Colonic mucosa (tissue), 4 donors: Measurements from ENCODE around the gene FTL. TPM values are rescaled to one million over a fixed set of nuclear protein-coding genes. Genes with fewer than 3 reads are reported as not detected.

Experiments
- DNase-seq: peaks from one replicate; pipeline ENCODE4 v3.0.0-alpha.2; 2020
- H3K27ac ChIP-seq: fragments of 200-600 bp; one replicate; pipeline ENCODE4 v1.8.0; 2021
- H3K27me3 ChIP-seq: fragments of 200-600 bp; one replicate; pipeline ENCODE4 v1.8.0; 2021
- H3K36me3 ChIP-seq: fragments of 200-600 bp; one replicate; pipeline ENCODE4 v1.8.0; 2021
- H3K4me1 ChIP-seq: fragments of 200-600 bp; one replicate; pipeline ENCODE4 v1.8.0; 2021; ENCODE audit warnings: mild to moderate bottlenecking
- H3K4me3 ChIP-seq: fragments of 200-600 bp; one replicate; pipeline ENCODE4 v1.8.0; 2021
- H3K9ac ChIP-seq, 2 donors: one replicate each; pipeline ENCODE4 v1.7.0; 2013; ENCODE audit warnings: control low read depth in 2 of 2, low read depth in 2 of 2, low read length in 2 of 2
- H3K9me3 ChIP-seq: fragments of 200-600 bp; one replicate; pipeline ENCODE4 v1.8.0; 2021
- intact Hi-C: fragments of 100-400 bp; cut with DNase I; formaldehyde crosslinking; loops from one replicate; pipeline ENCODE4 v1.14.1; 2022
- total RNA-seq, 2 donors: library from RNA; stranded (reverse); fragmentation: NEBNext Ultra II Directional in 1 of 2; extraction: Animal tissue kit (Norgen Biotek cat#: 25700) in 1 of 2; gene quantifications; one replicate each; pipeline ENCODE4 v1.2.1, GENCODE V29; 2021
- TF ChIP-seq, protein P1 (sequence below): fragments of 200-600 bp; IDR thresholded peaks from one replicate; pipeline ENCODE4 v1.8.0; 2022; ENCODE audit warnings: antibody characterized with exemption, mild to moderate bottlenecking
- donor health status: healthy.
- donor health status: DM: no; HTN: no; CAD: no.
- donor health status: DM: no; HTN: no; CAD: no.

The FTL gene
- total RNA-seq, 2 donors from 2014 or later, result 1,463 to 1,600 TPM

DNA sequence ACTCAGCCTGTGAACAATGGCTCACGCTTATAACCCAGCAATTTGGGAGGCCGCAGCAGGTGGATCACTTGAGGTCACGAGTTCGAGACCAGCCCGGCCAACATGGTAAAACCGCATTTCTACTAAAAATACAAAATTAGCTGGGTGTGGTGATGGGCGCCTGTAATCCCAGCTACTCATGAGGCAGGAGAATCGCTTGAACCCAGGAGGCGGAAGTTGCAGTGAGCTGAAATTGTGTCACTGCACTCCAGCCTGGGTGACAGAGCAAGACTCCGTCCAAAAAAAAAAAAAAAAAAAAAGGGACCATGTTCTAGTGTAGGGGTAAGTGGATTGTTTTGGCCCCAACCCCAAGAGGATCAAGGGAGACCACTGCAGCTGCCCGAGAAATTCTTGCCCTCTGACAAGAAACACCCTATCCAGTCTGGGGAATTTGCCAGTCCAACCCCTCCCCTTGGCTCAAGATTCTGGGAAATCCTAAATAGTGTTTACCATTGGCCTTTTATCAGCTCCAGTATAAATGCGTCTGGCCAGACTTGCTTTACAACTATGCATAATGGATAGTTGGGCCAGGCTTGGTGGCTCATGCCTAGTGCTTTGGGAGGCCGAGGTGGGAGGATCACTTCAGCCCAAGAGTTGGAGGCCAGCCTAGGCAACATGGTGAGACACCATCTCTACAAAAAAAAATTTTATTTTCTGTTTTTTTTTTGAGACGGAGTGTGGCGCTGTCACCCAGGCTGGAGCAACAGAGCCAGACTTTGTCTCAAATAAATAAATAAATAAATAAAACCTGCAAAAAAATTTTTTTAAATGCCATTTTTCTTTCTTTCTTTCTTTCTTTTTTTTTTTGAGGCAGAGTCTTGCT, 36.7 kb upstream of the FTL start:
- Histone ChIP-seq H3K4me3 (no peak overlapping the region), H3K27ac (no peak overlapping the region), H3K36me3 (no peaks in the 10 kb centered on the region), H3K9ac (no peak overlapping the region), H3K9me3 (no peaks in the 10 kb centered on the region), H3K27me3 (no peaks in the 10 kb centered on the region), H3K4me1 (no peaks in the 10 kb centered on the region)
- intact Hi-C loops, result no loop called here
- DNase-seq, result peak; percentile 51
- TF ChIP-seq, protein P1, sequence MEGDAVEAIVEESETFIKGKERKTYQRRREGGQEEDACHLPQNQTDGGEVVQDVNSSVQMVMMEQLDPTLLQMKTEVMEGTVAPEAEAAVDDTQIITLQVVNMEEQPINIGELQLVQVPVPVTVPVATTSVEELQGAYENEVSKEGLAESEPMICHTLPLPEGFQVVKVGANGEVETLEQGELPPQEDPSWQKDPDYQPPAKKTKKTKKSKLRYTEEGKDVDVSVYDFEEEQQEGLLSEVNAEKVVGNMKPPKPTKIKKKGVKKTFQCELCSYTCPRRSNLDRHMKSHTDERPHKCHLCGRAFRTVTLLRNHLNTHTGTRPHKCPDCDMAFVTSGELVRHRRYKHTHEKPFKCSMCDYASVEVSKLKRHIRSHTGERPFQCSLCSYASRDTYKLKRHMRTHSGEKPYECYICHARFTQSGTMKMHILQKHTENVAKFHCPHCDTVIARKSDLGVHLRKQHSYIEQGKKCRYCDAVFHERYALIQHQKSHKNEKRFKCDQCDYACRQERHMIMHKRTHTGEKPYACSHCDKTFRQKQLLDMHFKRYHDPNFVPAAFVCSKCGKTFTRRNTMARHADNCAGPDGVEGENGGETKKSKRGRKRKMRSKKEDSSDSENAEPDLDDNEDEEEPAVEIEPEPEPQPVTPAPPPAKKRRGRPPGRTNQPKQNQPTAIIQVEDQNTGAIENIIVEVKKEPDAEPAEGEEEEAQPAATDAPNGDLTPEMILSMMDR, result no peak

DNA sequence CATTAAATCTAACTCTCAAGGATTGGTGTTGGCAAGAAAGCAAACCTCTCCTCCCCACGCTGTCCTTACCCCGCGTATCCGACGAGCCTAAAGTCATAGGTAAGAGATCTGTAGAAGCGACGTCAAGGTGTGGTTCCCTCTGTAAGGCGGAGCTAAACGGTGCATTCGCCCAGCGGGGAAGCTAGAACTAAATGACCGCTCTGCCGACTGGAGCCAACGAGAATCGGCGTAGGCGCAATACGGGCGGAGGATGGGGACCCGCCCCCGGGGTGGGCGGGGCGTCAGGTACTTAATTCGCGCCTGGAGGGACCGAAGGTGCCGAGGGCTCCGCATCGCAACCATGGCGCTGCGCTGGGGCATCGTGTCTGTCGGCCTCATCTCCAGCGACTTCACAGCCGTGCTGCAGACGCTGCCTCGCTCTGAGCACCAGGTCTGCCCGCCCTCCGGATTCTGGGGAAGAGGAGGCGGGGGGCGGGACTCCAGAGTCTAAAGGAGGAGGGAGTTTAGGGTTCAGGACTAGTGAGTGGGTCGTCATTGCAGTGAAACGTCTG, 31.7 kb upstream of the FTL start, which contains the start of gene DHDH:
Gene DHDH, plus strand, starts transcription at position 318 of the 551 bp plus-strand sequence. Its CDS starts 23 bp downstream, at position 341.
- Histone ChIP-seq H3K9me3 (no peaks in the 10 kb centered on the region), H3K4me3 (peak within 1 kb of the TSS; percentile 27), H3K27ac (no peak within 1 kb of the TSS), H3K27me3 (no peaks in the 10 kb centered on the region), H3K9ac (peak within 1 kb of the TSS in 1 of 2 donors; percentile 49), H3K4me1 (no peaks in the 10 kb centered on the region), H3K36me3 (no peaks in the 10 kb centered on the region)
- DNase-seq, result peak; percentile 91
- intact Hi-C loops, result no loop called here
- TF ChIP-seq, protein P1, result no peak

- TF ChIP-seq, protein P1, result no peak
- H3K4me3 ChIP-seq, result no peak overlapping the region
- no peak overlapping the region for H3K9ac ChIP-seq
- H3K36me3 ChIP-seq, result no peaks in the 10 kb centered on the region
- no peaks in the 10 kb centered on the region for H3K4me1 ChIP-seq
- H3K9me3 ChIP-seq, result no peaks in the 10 kb centered on the region
- H3K27ac ChIP-seq, result no peak overlapping the region
- no peaks in the 10 kb centered on the region for H3K27me3 ChIP-seq
- DNase-seq, result no peak
- intact Hi-C loops, result no loop called here
These were observed 30.3 kb upstream of the FTL start for GRCh38 chr19:48934837-48935236.

GRCh38 chr19:48935864-48936263, 29.2 kb upstream of the FTL start:
- H3K4me1 ChIP-seq, result no peaks in the 10 kb centered on the region
- no peaks in the 10 kb centered on the region for H3K9me3 ChIP-seq
- H3K36me3 ChIP-seq, result no peaks in the 10 kb centered on the region
- no peak overlapping the region for H3K27ac ChIP-seq
- no peaks in the 10 kb centered on the region for H3K27me3 ChIP-seq
- TF ChIP-seq, protein P1, result no peak
- no peak overlapping the region for H3K9ac ChIP-seq
- DNase-seq, result no peak
- intact Hi-C loops, result no loop called here
- H3K4me3 ChIP-seq, result no peak overlapping the region

DNA sequence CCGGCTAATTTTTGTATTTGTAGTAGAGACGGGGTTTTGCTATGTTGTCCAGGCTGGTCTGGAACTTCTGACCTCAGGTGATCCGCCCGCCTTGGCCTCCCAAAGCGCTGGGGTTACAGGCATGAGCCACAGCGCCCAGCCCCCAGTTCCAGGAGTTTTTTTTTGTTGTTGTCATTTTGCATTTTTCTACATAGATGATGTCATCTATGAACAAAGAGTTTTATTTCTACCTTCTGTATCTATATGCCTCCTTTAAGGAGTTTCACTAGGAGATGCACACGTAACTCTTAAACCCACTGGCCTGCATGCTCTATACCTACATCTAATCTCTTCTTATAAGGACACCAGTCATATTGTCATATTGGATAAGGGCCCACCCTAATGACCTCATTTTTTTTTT, 26.9 kb upstream of the FTL start:
- H3K27me3 ChIP-seq, result no peaks in the 10 kb centered on the region
- H3K4me3 ChIP-seq, result no peak overlapping the region
- no peak overlapping the region for H3K9ac ChIP-seq
- no peaks in the 10 kb centered on the region for H3K36me3 ChIP-seq
- TF ChIP-seq, protein P1, result no peak
- no peaks in the 10 kb centered on the region for H3K4me1 ChIP-seq
- no peaks in the 10 kb centered on the region for H3K9me3 ChIP-seq
- H3K27ac ChIP-seq, result no peak overlapping the region
- intact Hi-C loops, result no loop called here
- no peak for DNase-seq
